Anterior cingulate cortex (tissue), 58 donors: Measurements from ENCODE around the gene FAM149B1.
"Not testable (repeated sequence)": the region's sequence is repeated elsewhere in the genome, so short reads cannot be mapped to it uniquely, and the experiment has no call there.

Experiments used
- DNase-seq, 58 donors: peaks; one replicate each; lab custom pipeline; 2025; lab: John Stamatoyannopoulos, UW

The FAM149B1 gene

GRCh38 chr10:73167783-73168464 lies at the start of gene FAM149B1, which contains the start of gene ECD:
Gene FAM149B1, plus strand, starts transcription at chr10:73168119. Its CDS starts 221 bp downstream, at chr10:73168340.
Gene ECD, minus strand, starts transcription at chr10:73168008. Its CDS starts 4,071 bp downstream, at chr10:73163937.
- peak; percentile 67 to 95 (median 91) for DNase-seq

GRCh38 chr10:73119457-73119856 lies 48.5 kb upstream of the FAM149B1 start:
- no peak for DNase-seq

GRCh38 chr10:73119952-73120351 lies 48.0 kb upstream of the FAM149B1 start:
- DNase-seq: no peak

- DNase-seq: no peak
Observed at GRCh38 chr10:73126343-73126742, 41.6 kb upstream of the FAM149B1 start.

- no peak for DNase-seq
Observed at GRCh38 chr10:73131301-73131700, 36.6 kb upstream of the FAM149B1 start.

GRCh38 chr10:73131913-73132686 lies 35.8 kb upstream of the FAM149B1 start:
- DNase-seq: no peak

- no peak for DNase-seq
Observed at GRCh38 chr10:73134727-73135126, 33.2 kb upstream of the FAM149B1 start.

- DNase-seq: no peak
Observed at GRCh38 chr10:73136627-73137026, 31.3 kb upstream of the FAM149B1 start.

GRCh38 chr10:73139251-73139650 lies 28.7 kb upstream of the FAM149B1 start:
- no peak for DNase-seq

- DNase-seq: no peak
Observed at GRCh38 chr10:73141603-73142002, 26.3 kb upstream of the FAM149B1 start.

- DNase-seq: not testable (repeated sequence)
Observed at GRCh38 chr10:73150633-73151413, 17.1 kb upstream of the FAM149B1 start.

GRCh38 chr10:73152009-73152408 lies 15.9 kb upstream of the FAM149B1 start:
- no peak for DNase-seq

- no peak for DNase-seq
Observed at GRCh38 chr10:73156054-73156453, 11.9 kb upstream of the FAM149B1 start.

GRCh38 chr10:73159038-73159648 lies 8.8 kb upstream of the FAM149B1 start:
- peak in 42 of 58 donors; percentile 0 to 68 (median 7) for DNase-seq

GRCh38 chr10:73161079-73161478 lies 6.8 kb upstream of the FAM149B1 start:
- DNase-seq: no peak

- DNase-seq: no peak
Observed at GRCh38 chr10:73161662-73162061, 6.3 kb upstream of the FAM149B1 start.

- DNase-seq: no peak
Observed at GRCh38 chr10:73163096-73163495, 4.8 kb upstream of the FAM149B1 start.

GRCh38 chr10:73166972-73167371 lies 947 bp upstream of the FAM149B1 start:
- DNase-seq: no peak

- DNase-seq: no peak
Observed at GRCh38 chr10:73167458-73167782, 499 bp upstream of the FAM149B1 start.

- peak in 4 of 58 donors; percentile 27 to 57 (median 34) for DNase-seq
Observed at GRCh38 chr10:73168465-73168803, 515 bp downstream of the FAM149B1 start.

GRCh38 chr10:73169320-73169719 lies 1.4 kb downstream of the FAM149B1 start:
- no peak for DNase-seq
